SJSA1 (cell line): ENCODE data around the gene MBNL1. TPM values are rescaled to one million over a fixed set of nuclear protein-coding genes. Genes with fewer than 3 reads are reported as not detected.

Experiments used
- DNase-seq, 2 experiments: peaks; one replicate each; pipeline ENCODE4 v3.0.0-alpha.2; 2015 to 2020; ENCODE audit warnings: low spot score in 2 of 2, low read depth in 1 of 2
- H3K27ac ChIP-seq: fragments of 250-450 bp; sonication (Bioruptor Pico); 2 replicates; pipeline ENCODE4 v1.5.1; 2020; ENCODE audit warnings: mild to moderate bottlenecking, moderate library complexity
- H3K27me3 ChIP-seq: fragments of 250-450 bp; sonication (Bioruptor Pico); replicated peaks from 2 replicates; pipeline ENCODE4 v1.5.1; 2020; ENCODE audit warnings: mild to moderate bottlenecking, moderate library complexity
- H3K36me3 ChIP-seq: fragments of 250-450 bp; sonication (Bioruptor Pico); 2 replicates; pipeline ENCODE4 v1.5.1; 2020; ENCODE audit warnings: mild to moderate bottlenecking
- H3K4me1 ChIP-seq: fragments of 250-450 bp; sonication (Bioruptor Pico); replicated peaks from 2 replicates; pipeline ENCODE4 v1.6.1; 2021; ENCODE audit warnings: mild to moderate bottlenecking
- H3K4me3 ChIP-seq: fragments of 250-450 bp; sonication (Bioruptor Pico); 2 replicates; pipeline ENCODE4 v1.5.1; 2020; ENCODE audit warnings: mild to moderate bottlenecking
- H3K9me3 ChIP-seq: fragments of 250-450 bp; sonication (Bioruptor Pico); replicated peaks from 2 replicates; pipeline ENCODE4 v1.5.1; 2020; ENCODE audit warnings: mild to moderate bottlenecking
- total RNA-seq: library from RNA; depleted of rRNA; stranded (reverse); fragments of >200 nt; shearing (Covaris generic); gene quantifications from 2 replicates; pipeline ENCODE4 v1.2.3, GENCODE V29; 2014

The MBNL1 gene
- total RNA-seq, 1 experiment from 2014 or later: 317 TPM

- no peak overlapping the region for H3K4me3 ChIP-seq
- H3K27me3 ChIP-seq: no peaks in the 10 kb centered on the region
- no peaks in the 10 kb centered on the region for H3K36me3 ChIP-seq
- no peak overlapping the region for H3K27ac ChIP-seq
- no peaks in the 10 kb centered on the region for H3K9me3 ChIP-seq
- DNase-seq: no peak
- peaks cover 38% of the 10 kb centered on the region for H3K4me1 ChIP-seq
Observed at GRCh38 chr3:152241142-152242017, 27.3 kb upstream of the MBNL1 start.

- Histone ChIP-seq H3K9me3 (no peaks in the 10 kb centered on the region), H3K36me3 (no peaks in the 10 kb centered on the region), H3K27me3 (no peaks in the 10 kb centered on the region), H3K4me1 (peaks cover 31% of the 10 kb centered on the region), H3K4me3 (no peak overlapping the region), H3K27ac (no peak overlapping the region)
- DNase-seq: no peak
Observed at GRCh38 chr3:152243301-152243711, 25.4 kb upstream of the MBNL1 start.

GRCh38 chr3:152243721-152244516, 24.8 kb upstream of the MBNL1 start:
- Histone ChIP-seq H3K4me1 (peaks cover 31% of the 10 kb centered on the region), H3K27me3 (no peaks in the 10 kb centered on the region), H3K4me3 (no peak overlapping the region), H3K36me3 (no peaks in the 10 kb centered on the region), H3K9me3 (no peaks in the 10 kb centered on the region), H3K27ac (no peak overlapping the region)
- DNase-seq: no peak

GRCh38 chr3:152244517-152244888, 24.2 kb upstream of the MBNL1 start:
- Histone ChIP-seq H3K9me3 (no peaks in the 10 kb centered on the region), H3K4me1 (peaks cover 31% of the 10 kb centered on the region), H3K27me3 (no peaks in the 10 kb centered on the region), H3K36me3 (no peaks in the 10 kb centered on the region), H3K4me3 (no peak overlapping the region), H3K27ac (no peak overlapping the region)
- DNase-seq: no peak

GRCh38 chr3:152245498-152246170, 23.1 kb upstream of the MBNL1 start:
- peaks cover 25% of the 10 kb centered on the region for H3K4me1 ChIP-seq
- no peak overlapping the region for H3K4me3 ChIP-seq
- no peaks in the 10 kb centered on the region for H3K36me3 ChIP-seq
- no peak overlapping the region for H3K27ac ChIP-seq
- H3K9me3 ChIP-seq: no peaks in the 10 kb centered on the region
- H3K27me3 ChIP-seq: no peaks in the 10 kb centered on the region
- DNase-seq: no peak

GRCh38 chr3:152251916-152252315, 16.8 kb upstream of the MBNL1 start:
- no peak for DNase-seq
- no peaks in the 10 kb centered on the region for H3K4me1 ChIP-seq
- H3K27me3 ChIP-seq: no peaks in the 10 kb centered on the region
- H3K27ac ChIP-seq: no peak overlapping the region
- H3K36me3 ChIP-seq: no peaks in the 10 kb centered on the region
- H3K4me3 ChIP-seq: no peak overlapping the region
- no peaks in the 10 kb centered on the region for H3K9me3 ChIP-seq

- H3K27ac ChIP-seq: no peak overlapping the region
Observed at GRCh38 chr3:152252755-152253154, 16.0 kb upstream of the MBNL1 start.

GRCh38 chr3:152253514-152253913, 15.2 kb upstream of the MBNL1 start:
- Histone ChIP-seq H3K27me3 (no peaks in the 10 kb centered on the region), H3K4me1 (peaks cover 14% of the 10 kb centered on the region), H3K27ac (no peak overlapping the region), H3K36me3 (no peaks in the 10 kb centered on the region), H3K4me3 (no peak overlapping the region), H3K9me3 (no peaks in the 10 kb centered on the region)
- DNase-seq: no peak

More at GRCh38 chr3:152252755-152253154, 16.0 kb upstream of the MBNL1 start:
- no peak overlapping the region for H3K4me3 ChIP-seq
- no peaks in the 10 kb centered on the region for H3K27me3 ChIP-seq
- DNase-seq: no peak
- no peaks in the 10 kb centered on the region for H3K9me3 ChIP-seq
- peaks cover 7% of the 10 kb centered on the region for H3K4me1 ChIP-seq
- H3K36me3 ChIP-seq: no peaks in the 10 kb centered on the region

- no peaks in the 10 kb centered on the region for H3K27me3 ChIP-seq
- H3K36me3 ChIP-seq: no peaks in the 10 kb centered on the region
- no peak overlapping the region for H3K4me3 ChIP-seq
- DNase-seq: no peak
- H3K4me1 ChIP-seq: peaks cover 20% of the 10 kb centered on the region
- H3K9me3 ChIP-seq: no peaks in the 10 kb centered on the region
- H3K27ac ChIP-seq: no peak overlapping the region
Observed at GRCh38 chr3:152254041-152254440, 14.7 kb upstream of the MBNL1 start.

- Histone ChIP-seq H3K36me3 (no peaks in the 10 kb centered on the region), H3K27me3 (no peaks in the 10 kb centered on the region), H3K9me3 (no peaks in the 10 kb centered on the region), H3K4me3 (no peak overlapping the region), H3K4me1 (peaks cover 30% of the 10 kb centered on the region), H3K27ac (no peak overlapping the region)
- no peak for DNase-seq
Observed at GRCh38 chr3:152255290-152255689, 13.4 kb upstream of the MBNL1 start.

GRCh38 chr3:152256851-152257562, 11.7 kb upstream of the MBNL1 start:
- H3K27ac ChIP-seq: no peak overlapping the region
- H3K36me3 ChIP-seq: no peaks in the 10 kb centered on the region
- no peaks in the 10 kb centered on the region for H3K27me3 ChIP-seq
- peaks cover 30% of the 10 kb centered on the region for H3K4me1 ChIP-seq
- no peak overlapping the region for H3K4me3 ChIP-seq
- no peaks in the 10 kb centered on the region for H3K9me3 ChIP-seq
- DNase-seq: no peak

GRCh38 chr3:152257563-152258035, 11.1 kb upstream of the MBNL1 start:
- no peak overlapping the region for H3K4me3 ChIP-seq
- DNase-seq: no peak
- H3K27me3 ChIP-seq: no peaks in the 10 kb centered on the region
- peak overlapping the region; percentile 63 for H3K27ac ChIP-seq
- peaks cover 30% of the 10 kb centered on the region for H3K4me1 ChIP-seq
- H3K36me3 ChIP-seq: no peaks in the 10 kb centered on the region
- H3K9me3 ChIP-seq: no peaks in the 10 kb centered on the region
